GM19023 (cell line): ENCODE data around the gene PTPRM.

Source experiments
- ATAC-seq: cut with Tn5 transposase; IDR thresholded peaks from one replicate; pipeline ENCODE4 v1.9.1; 2021; ENCODE audit warnings: mild to moderate bottlenecking, moderate library complexity; ENCODE audit not compliant: unreplicated experiment

Gene PTPRM

DNA sequence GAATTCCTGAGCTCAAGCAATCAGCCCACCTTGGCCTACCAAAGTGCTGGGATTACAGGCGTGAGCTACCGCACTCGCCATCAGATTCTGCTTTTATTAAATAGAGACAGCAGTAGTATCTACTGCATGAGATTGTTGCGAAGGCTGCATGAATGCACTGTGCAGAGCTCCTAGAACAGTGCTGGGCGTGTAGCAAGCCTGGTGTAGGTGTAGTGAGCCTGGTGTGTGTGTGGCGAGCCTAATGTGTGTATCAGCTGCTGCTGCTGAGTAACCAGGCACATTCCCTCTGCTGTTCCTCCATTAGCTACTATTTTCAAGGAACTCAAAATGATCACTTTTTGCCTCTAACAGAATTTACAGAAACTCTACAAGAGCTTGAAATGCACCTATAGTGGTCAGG lies 57.6 kb downstream of the PTPRM start:
- ATAC-seq = no peak

DNA sequence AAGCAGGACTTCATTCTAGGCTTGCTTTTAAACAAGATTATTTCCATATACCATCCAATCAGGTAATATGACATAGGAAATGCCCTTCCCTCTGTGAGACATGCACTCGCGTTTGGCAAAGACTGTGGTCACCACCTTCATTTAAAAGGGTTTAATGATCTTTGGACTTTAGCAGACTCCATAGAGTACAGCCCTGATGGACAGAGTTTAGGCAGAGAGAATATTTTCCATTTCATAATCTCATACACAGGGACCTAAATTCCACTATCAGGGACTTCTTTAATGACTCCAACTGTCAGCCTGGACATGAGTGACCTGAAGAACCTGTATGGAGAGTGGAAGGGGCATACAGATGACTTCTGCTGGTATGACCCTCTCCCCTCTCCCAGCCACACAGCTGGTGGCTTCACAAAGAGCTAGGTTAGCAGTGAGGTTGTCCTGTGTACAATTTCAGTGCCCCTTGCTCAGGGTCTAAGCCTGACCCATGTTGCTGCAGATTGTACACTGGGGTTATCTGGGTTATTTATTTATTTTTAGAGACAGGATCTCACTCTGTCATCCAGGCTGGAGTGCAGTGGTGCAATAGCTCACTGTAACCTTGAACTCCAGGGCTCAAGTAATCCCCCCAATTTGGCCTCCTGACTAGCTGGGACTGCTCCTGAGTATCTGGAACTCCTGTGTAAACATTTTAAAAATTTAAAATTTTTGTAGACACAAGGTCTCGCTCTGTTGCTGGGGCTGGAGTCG lies 59.2 kb downstream of the PTPRM start:
- ATAC-seq = no peak

DNA sequence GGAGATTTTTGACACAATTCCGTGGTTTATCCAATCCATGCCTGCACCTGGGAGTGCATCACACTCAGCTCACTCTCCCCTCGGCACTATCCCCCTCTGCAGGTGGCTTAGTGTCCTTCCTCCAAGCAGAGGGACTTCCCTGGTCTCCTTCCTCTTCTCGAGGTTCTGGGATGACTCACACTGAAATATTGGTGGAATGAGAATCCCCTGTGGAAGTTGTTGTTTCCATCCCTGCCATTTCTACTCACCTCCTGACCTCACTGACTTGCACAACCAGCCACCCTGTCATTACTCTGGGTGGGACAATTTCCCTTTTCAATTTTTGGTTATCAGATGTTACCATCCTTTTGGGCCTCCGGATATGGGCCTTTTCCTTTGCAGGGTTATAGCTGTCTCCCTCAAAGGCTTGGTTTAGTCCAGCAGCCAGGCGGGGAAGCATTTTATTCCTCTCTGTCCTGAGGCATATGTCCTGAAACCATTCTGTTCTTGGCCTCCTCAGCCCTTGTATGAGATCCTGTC lies 59.9 kb downstream of the PTPRM start:
- no peak for ATAC-seq

DNA sequence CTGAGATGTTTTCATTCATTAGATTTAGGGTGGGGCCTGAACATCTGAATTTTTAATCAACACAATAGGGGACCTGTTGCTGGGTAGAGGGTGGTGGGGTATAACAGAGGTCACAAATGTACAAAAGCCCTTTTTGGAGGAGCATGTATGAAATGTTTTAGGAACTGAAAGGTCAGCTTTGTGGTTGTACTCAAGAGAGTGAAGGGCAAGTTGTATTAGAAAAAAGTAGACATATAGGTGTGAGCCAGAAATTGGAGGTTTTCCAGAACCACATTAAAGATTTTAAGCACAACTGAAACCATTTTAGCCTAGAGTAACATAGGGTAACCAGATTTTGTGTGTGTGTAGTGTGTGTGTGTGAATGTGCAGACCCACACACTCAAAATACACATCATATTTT lies 62.3 kb downstream of the PTPRM start:
- no peak for ATAC-seq

DNA sequence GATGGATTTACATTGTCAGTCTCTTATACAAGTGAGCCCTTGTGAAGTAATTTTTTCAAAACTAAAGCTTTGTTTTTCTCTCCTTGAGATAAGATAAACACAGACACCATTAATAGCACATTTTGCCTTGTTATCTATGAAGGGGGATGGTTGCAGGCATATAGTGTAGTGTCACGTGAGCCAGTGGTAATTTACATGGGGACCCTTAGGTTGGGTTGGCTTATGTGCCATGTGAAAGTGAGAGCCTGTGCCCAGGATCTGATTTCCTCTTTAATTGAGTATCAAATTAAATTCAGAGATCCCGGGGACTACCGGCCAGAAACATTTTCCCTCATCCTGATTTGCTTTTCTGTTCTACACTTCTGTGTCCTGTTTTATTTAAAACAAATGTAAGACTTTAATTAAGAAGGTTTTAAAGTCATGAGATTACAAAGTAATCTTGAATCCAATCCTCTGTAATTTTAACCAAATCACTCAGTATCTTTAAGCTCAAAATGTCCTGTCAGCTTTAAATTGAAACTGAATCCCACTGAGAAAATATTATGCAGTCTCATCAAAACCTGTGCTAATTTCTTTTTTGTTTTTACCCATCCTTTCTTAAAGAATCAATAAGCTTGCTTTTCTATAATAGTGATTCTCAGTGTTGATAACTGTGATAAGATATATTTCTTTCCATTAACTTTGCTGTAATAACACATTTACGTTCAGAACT lies 63.8 kb downstream of the PTPRM start:
- ATAC-seq = no peak

DNA sequence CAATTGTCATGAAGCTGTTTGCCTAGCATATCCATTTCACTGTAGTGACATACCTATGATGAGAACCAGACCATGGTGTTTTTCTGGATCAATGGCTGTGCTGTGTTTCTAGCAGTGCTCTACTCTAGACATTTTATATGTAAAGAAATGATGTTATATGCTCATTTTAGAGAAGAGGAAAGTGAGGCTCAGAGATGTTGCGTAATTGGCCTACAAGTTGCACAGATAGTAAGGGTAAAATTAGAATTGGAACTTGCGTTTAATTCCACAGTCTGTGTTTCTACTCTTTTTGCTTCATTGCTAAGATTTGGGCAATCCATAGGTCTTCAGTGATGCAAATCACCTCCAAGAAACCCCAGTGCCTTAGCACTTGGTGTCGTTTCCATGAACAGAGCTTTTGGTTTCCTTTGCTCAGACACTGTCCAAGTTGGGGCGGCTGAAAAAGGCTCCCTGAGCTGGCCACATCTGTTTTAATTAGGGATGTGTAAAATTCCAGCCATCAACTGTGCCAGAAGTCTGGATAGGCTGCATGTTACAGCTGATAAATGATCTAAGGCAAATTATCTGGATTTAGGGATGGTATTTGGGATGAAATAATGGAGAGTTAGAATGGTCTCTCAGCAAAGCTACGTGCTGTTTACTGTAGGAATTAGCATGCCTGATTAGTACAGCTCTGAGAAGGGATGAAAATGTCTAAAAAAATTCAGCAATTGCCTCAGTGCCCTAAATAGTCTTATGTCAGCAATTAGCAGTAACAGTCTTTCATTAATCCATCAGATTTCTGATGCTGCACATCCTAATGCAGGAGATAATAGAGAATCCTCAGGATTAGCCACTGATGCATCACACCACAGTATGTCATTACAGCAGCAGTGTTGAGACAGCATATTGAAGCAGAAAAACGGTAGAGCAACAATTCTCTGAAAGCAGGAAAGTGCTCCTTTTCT lies 65.3 kb downstream of the PTPRM start:
- no peak for ATAC-seq

DNA sequence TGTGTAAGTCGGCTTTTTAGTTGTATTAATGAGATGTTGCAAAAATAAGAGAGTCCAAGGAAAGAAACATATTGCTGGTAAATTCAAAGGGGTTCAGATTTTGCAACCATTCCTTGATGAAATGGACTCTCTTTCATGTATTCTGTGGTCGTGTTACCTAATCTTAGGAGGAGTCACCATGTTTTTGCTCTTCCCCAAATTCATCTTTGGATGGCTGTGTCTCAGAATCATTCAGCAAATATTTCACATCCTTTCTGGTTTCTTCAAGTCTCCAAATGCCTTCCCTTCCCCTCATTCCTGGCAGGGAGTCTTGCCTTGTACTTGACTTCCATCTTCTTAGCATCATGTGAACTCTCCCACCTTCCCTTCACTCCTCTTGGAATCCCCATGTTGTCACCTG lies 66.1 kb downstream of the PTPRM start:
- ATAC-seq = no peak

DNA sequence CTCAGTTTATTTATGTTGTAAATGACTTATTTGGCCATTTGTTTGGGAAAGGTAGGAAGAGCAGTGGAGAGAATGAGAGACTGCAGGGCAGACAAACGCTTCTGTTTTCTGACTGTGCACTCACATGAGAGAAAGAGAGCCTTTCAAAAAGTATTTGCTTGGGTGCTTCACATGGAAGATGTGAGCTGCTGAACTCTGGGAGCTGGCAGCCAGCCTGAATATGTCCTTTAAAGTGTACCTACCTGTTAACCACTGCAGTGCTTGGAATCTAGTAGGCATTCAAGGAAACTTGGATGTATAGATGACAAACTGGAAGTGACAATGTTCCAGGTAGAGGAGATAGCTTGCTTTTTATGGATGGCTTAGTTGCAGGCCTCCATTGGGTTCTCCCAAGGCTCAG lies 68.8 kb downstream of the PTPRM start:
- no peak for ATAC-seq

DNA sequence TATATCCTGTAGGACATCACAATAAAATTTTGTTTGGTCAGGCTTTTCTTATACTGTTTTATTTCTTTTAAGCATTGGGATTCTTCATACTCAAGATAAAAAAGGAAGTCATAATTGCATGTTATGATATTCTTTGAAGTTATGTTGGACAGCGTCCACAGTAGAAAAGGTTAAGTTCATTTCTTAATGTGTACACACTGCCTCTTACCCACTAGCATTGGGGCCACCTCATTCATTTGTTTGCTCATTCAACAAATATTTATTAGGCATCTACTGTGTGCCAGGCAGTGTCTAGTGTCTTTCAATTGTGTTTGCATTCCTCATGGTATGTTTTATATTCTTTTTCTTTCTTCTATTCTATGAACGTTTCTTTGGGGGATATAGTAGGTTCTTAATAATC lies 70.2 kb downstream of the PTPRM start:
- no peak for ATAC-seq

DNA sequence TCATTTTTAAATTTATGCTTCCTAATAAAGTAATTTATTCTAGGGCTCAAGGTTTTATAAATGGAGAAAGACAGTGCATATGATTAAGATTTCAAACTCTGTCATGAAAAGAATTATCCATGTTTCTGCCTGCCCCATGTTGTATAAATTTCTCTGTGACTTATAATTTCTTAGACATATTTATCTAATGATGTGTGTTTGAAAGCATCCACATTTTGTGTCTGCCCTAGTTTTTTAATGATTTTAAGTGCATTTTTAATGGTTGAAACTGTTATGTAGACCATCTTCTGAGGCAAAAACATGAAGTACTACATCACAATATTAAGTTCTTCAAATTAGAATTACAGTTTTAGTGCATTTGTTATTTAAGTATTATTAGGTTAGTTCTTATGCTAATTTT lies 71.2 kb downstream of the PTPRM start:
- ATAC-seq = no peak

DNA sequence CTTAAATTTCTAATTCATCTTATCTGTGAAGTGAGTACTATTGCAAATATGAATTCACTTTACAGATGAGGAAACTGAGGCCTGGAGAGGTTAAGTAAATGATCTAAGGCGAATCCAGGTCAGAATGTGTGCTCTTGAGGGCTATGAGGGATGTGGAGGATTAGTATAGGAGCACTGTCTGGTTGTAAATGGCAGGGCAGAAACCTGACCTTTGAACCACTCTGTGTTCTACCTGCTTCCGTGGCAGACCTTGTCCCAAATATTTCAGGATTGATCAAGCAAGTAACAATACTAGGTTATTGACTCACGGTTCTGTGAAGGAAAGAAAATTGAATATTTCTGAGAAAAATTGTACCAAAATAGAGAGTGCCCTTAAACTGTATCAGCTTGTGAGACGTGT lies 74.7 kb downstream of the PTPRM start:
- ATAC-seq = no peak

DNA sequence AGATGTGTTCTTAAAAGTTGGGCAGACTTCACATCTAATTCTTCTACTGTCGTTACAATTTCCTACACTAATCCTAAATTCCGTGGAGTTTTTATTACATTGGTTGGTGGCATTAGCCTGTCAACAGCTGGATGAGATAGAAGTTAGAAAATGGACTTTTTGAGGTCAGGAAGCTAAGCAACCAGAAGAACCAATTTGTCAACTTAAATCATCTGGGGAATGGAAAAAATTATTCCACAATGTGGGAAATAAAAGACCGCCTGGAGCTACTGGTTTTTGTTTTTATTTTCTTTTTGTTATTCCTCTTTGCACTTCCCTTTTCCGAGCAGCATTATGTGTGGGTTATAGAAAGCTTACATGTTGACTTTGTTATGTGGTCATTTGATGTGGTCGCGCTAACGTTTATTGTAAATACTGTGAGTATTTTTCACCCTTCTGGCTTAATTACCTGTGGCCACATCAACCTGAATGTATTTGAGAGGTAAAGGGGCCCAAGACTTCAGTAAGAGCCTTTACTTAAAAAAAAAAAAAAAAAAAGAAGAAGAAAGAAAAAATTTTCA lies 75.3 kb downstream of the PTPRM start:
- ATAC-seq = no peak

DNA sequence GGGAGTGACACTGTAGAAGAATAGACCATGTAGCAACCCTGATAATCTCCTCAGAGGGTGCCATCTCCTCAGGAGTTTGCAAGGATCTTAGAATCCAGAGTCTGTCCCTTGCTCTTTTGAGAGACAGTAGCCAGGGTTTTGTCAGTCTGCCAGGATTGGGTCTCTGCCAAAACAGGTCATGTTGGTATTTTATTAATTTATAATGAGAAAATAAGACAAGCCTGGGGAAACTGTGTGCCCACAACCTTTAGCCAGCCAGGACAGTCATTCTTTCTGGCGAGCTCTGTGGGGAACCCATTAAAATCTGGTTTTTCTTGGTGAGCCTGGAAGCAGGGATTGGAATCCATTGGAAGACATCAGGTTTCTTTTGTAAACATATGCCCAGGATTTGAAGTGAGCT lies 78.6 kb downstream of the PTPRM start:
- ATAC-seq = no peak

DNA sequence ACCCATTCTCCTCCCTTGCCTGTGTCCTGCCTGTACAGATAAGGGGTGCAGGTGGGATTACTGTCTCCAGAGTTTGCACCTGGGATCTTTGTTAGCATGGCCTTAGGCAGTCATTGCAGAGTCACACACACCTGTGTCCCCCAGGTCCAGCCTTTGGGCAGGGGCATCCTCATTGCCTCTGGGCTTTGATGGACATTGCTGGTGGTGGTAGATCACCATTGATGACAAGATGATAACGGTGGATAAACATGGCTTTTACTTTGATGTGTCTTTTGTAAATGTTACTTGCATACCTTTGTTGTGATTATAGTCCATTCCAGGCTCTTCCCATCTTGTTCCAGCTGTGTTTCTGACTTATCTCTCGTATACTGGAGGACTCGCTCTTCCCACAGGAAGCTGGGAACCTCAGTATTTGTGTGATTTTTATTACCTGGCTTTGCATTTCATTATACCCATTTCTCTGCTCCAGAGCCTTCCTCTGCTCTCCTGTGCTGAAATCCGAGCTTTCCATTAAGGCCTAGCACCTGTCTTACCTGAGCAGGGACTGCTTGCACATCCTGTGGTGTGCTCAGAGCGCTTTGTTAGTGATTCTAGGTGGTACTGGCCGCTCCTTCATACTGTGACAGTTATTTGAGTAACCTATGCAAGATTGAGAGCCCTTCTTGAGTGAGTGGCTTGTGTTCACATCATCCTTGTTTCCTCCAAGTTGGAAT lies 79.2 kb downstream of the PTPRM start:
- no peak for ATAC-seq

DNA sequence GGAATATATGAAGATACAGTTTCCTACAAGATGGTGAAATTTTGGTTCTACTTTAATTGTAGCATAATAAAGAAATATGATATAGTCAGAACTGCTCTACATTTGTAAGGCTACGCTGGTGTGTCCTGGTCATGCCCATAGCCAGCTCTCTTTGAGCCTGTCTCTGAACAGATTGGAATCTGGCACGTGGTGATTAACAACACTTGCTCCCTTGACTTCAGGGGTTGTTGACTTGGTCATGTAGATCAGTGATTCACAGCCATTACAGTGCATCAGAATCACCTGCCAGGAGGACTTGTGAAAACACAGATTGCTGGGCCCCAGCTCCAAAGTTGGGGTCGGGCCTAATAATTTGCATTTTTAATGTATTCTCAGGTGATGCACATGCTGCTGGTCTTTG lies 80.4 kb downstream of the PTPRM start:
- no peak for ATAC-seq

DNA sequence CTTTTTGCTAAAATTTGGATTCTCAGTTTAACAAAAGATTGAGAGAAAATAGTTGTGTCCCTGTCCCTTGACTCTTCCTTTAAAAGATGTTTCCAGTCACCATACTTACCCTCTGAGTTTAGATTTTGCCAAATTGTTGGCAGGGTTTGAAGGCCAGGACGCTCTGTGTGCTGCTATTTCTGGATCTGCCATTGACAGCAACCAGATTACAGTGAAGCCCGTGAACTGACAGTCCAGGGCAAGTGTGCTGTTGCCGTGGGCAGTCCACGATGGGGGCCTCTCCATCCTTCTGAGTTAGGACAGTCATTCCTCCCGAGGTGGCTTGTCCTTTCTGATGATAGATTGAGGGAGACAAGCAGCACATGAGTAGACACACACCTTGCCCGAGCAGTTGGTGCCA lies 89.9 kb downstream of the PTPRM start:
- no peak for ATAC-seq

DNA sequence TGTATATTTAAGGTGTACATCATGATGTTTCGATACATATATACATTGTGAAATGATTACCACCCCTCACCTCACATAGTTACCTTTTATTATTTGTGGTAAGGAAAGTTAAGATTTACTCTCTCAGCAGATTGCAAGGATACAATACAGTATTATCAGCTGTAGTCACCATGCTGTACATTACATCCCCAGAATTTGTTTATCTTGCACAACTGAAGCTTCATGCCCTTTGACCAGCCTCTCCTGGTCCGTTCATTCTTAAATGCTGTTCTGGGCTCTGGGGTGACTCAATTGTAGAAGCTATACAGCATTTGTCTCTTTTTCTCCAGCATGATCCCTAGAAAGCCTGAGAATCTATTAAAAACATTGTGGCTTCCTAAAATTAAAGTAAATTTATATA lies 90.8 kb downstream of the PTPRM start:
- no peak for ATAC-seq

DNA sequence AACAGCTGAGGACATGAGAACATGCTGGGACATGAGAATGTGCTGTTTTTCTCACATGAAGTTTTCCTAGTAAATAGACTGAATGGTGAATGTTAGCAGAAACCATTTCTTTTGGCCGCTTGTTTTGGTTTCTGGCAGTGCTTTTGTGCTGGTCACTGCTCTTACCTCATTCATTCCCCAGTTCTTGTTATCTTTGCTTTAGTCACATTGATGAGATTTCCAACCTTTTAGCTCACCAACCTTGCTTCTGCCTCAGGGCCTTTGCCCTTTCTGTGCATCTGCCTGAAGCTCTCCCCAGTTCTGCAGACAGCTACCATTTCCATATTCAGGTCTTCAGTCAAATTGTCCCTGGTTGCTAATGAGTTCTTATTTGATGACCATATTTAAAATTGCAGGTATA lies 91.6 kb downstream of the PTPRM start:
- ATAC-seq = no peak

DNA sequence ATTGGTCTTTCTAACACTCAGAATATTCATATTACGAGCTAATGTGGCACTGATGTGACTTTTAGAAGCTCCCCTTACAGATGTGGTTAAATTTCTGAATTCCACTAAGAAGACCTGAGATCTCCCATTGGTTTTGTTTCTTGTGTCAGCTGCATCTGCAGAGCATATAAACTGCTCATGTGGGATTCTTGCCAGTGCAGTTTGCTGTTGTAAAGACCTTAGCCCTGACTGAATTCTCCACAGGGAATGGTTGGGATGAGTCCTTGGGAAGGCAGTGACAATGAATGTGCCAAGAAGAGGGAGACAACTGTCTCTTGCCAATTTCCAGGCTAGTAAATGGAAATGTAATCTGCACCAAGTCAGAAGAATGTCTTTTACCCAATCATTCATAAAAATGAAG lies 94.1 kb downstream of the PTPRM start:
- no peak for ATAC-seq

DNA sequence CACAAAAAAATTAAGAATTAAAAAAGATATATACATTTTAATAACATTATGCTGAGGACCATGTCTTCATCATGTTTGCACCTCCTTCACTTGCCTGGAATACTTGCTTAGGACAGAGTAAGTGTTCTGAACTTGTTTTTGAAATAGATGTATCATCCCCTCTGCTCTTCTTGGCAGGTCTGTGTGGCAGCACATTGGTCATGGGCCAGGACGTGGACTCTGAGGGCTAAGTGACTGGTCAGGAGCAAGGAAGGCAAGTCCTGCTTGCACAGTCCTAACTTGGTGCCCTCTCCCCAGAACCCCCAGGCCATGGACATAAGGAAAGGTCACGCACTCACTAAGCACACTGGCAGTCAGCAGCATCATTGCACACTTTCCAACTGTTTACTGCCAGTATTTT lies 95.8 kb downstream of the PTPRM start:
- no peak for ATAC-seq
